MM.1S (cell line): ENCODE measurements around the gene HIVEP2.

Source experiments
- DNase-seq: peaks from one replicate; pipeline ENCODE4 v3.0.0-alpha.2; 2015
- H2AFZ ChIP-seq: fragments of 300-600 bp; sonication (generic); 2 replicates; pipeline ENCODE4 v1.6.0; 2016; ENCODE audit warnings: antibody characterized with exemption, low read length
- H3F3A ChIP-seq: fragments of 300-600 bp; sonication (generic); 2 replicates; pipeline ENCODE4 v1.6.1; 2016; ENCODE audit warnings: mild to moderate bottlenecking, antibody characterized with exemption, low read length, moderate library complexity, mixed read lengths; ENCODE audit not compliant: insufficient read depth
- H3K27ac ChIP-seq: fragments of 300-600 bp; sonication (generic); 2 replicates; pipeline ENCODE4 v1.5.1; 2016; ENCODE audit warnings: mild to moderate bottlenecking, low read length
- H3K27me3 ChIP-seq: fragments of 300-600 bp; sonication (generic); replicated peaks from 2 replicates; pipeline ENCODE4 v1.6.0; 2016; ENCODE audit warnings: low read length; ENCODE audit not compliant: insufficient read depth
- H3K36me3 ChIP-seq: fragments of 300-600 bp; sonication (generic); replicated peaks from 2 replicates; pipeline ENCODE4 v1.6.1; 2016; ENCODE audit warnings: mild to moderate bottlenecking, low read length, mixed read lengths; ENCODE audit not compliant: insufficient read depth
- H3K4me1 ChIP-seq: fragments of 300-600 bp; sonication (generic); 2 replicates; pipeline ENCODE4 v1.6.1; 2016; ENCODE audit warnings: low read length, mixed read lengths
- H3K4me2 ChIP-seq: fragments of 300-600 bp; sonication (generic); 2 replicates; pipeline ENCODE4 v1.6.0; 2016; ENCODE audit warnings: low read depth, low read length
- H3K4me3 ChIP-seq: fragments of 300-600 bp; sonication (generic); 2 replicates; pipeline ENCODE4 v1.5.1; 2016; ENCODE audit warnings: low read length, mixed read lengths
- H3K79me2 ChIP-seq: fragments of 300-600 bp; sonication (generic); 2 replicates; pipeline ENCODE4 v1.6.1; 2016; ENCODE audit warnings: mixed run types, low read length, mixed read lengths
- H3K9ac ChIP-seq: fragments of 300-600 bp; sonication (generic); 2 replicates; pipeline ENCODE4 v1.6.1; 2016; ENCODE audit warnings: low read length, mixed read lengths
- H3K9me2 ChIP-seq: fragments of 300-600 bp; sonication (generic); replicated peaks from 2 replicates; pipeline ENCODE4 v1.6.1; 2016; ENCODE audit warnings: mild to moderate bottlenecking, low read length, mixed read lengths; ENCODE audit not compliant: insufficient read depth
- H3K9me3 ChIP-seq: fragments of 300-600 bp; sonication (generic); replicated peaks from 2 replicates; pipeline ENCODE4 v1.6.1; 2016; ENCODE audit warnings: mild to moderate bottlenecking, low read length, mixed read lengths; ENCODE audit not compliant: insufficient read depth
- H4K20me1 ChIP-seq: fragments of 300-600 bp; sonication (generic); 2 replicates; pipeline ENCODE4 v1.6.1; 2016; ENCODE audit warnings: mild to moderate bottlenecking, low read length, moderate library complexity, mixed read lengths; ENCODE audit not compliant: insufficient read depth
- CTCF ChIP-seq: fragments of 300-600 bp; sonication (generic); IDR thresholded peaks from 2 replicates; pipeline ENCODE4 v1.5.1; 2016; ENCODE audit warnings: antibody characterized with exemption, low read length, mixed read lengths
- EZH2 ChIP-seq: fragments of 300-600 bp; sonication (generic); optimal IDR thresholded peaks from 2 replicates; pipeline ENCODE3; 2017; ENCODE audit warnings: low read depth, mild to moderate bottlenecking, antibody characterized with exemption, low read length, mixed read lengths
- EZH2phosphoT487 ChIP-seq: fragments of 300-600 bp; sonication (generic); IDR thresholded peaks from 2 replicates; pipeline ENCODE4 v1.6.1; 2018; ENCODE audit warnings: antibody characterized with exemption, low read length

HIVEP2 gene

GRCh38 chr6:142856624-142857232 is 88.2 kb downstream of the HIVEP2 start:
- H3K9ac ChIP-seq: peak overlapping the region; percentile 86
- H2AFZ ChIP-seq: 0 out of 2 replicates have a peak overlapping the region, but pooled peaks have one; percentile 2
- peak; percentile 55 for DNase-seq
- no peaks in the 10 kb centered on the region for H3K36me3 ChIP-seq
- peaks cover 13% of the 10 kb centered on the region for H3K79me2 ChIP-seq
- H3K27me3 ChIP-seq: no peaks in the 10 kb centered on the region
- no peaks in the 10 kb centered on the region for H3K9me3 ChIP-seq
- TF ChIP-seq EZH2phosphoT487: no peak
- no peak for TF ChIP-seq EZH2
- no peak for TF ChIP-seq CTCF
- peaks cover 46% of the 10 kb centered on the region for H3K4me1 ChIP-seq
- H4K20me1 ChIP-seq: no peaks in the 10 kb centered on the region
- H3K9me2 ChIP-seq: no peaks in the 10 kb centered on the region
- H3F3A ChIP-seq: peaks cover 22% of the 10 kb centered on the region
- peak overlapping the region; percentile 94 for H3K27ac ChIP-seq
- peak overlapping the region; percentile 86 for H3K4me2 ChIP-seq
- H3K4me3 ChIP-seq: peak overlapping the region; percentile 45

GRCh38 chr6:142855893-142856623 is 88.9 kb downstream of the HIVEP2 start:
- H3K4me2 ChIP-seq: peak overlapping the region; percentile 86
- peak overlapping the region; percentile 94 for H3K27ac ChIP-seq
- no peaks in the 10 kb centered on the region for H4K20me1 ChIP-seq
- peaks cover 22% of the 10 kb centered on the region for H3F3A ChIP-seq
- DNase-seq: no peak
- H3K9me3 ChIP-seq: no peaks in the 10 kb centered on the region
- TF ChIP-seq EZH2phosphoT487: no peak
- no peak for TF ChIP-seq CTCF
- no peak for TF ChIP-seq EZH2
- H3K9me2 ChIP-seq: no peaks in the 10 kb centered on the region
- no peaks in the 10 kb centered on the region for H3K27me3 ChIP-seq
- H3K79me2 ChIP-seq: peaks cover 13% of the 10 kb centered on the region
- H3K36me3 ChIP-seq: no peaks in the 10 kb centered on the region
- H2AFZ ChIP-seq: 0 out of 2 replicates have a peak overlapping the region, but pooled peaks have one; percentile 2
- H3K4me1 ChIP-seq: peaks cover 47% of the 10 kb centered on the region
- peak overlapping the region; percentile 86 for H3K9ac ChIP-seq
- peak overlapping the region; percentile 45 for H3K4me3 ChIP-seq

GRCh38 chr6:142854589-142855488 is 90.1 kb downstream of the HIVEP2 start:
- no peaks in the 10 kb centered on the region for H3K27me3 ChIP-seq
- no peaks in the 10 kb centered on the region for H4K20me1 ChIP-seq
- H3K9ac ChIP-seq: no peak overlapping the region
- H3K9me2 ChIP-seq: no peaks in the 10 kb centered on the region
- no peaks in the 10 kb centered on the region for H3K9me3 ChIP-seq
- peaks cover 14% of the 10 kb centered on the region for H3K79me2 ChIP-seq
- no peak overlapping the region for H2AFZ ChIP-seq
- no peaks in the 10 kb centered on the region for H3K36me3 ChIP-seq
- TF ChIP-seq EZH2phosphoT487: no peak
- no peak for TF ChIP-seq CTCF
- H3K27ac ChIP-seq: peak overlapping the region; percentile 94; the same call in 1 of the 2 replicates
- DNase-seq: no peak
- H3F3A ChIP-seq: peaks cover 22% of the 10 kb centered on the region
- H3K4me3 ChIP-seq: no peak overlapping the region
- H3K4me1 ChIP-seq: peaks cover 58% of the 10 kb centered on the region
- no peak overlapping the region for H3K4me2 ChIP-seq
